Stomach (tissue), 4 donors: Measurements from ENCODE around the gene MCM3AP.

Experiments used
- CTCF ChIP-seq, 7 experiments: fragments of 450-650 bp in 4 of 7; fragments of 200-600 bp in 3 of 7; sonication (generic) in 3 of 7; IDR thresholded peaks; one replicate each; pipeline ENCODE4 v1.5.1; 2016 to 2019; ENCODE audit warnings: antibody characterized with exemption in 7 of 7, control low read depth in 2 of 7, mild to moderate bottlenecking in 1 of 7
- EP300 ChIP-seq: sonication (generic); formaldehyde crosslinking; IDR thresholded peaks from one replicate; pipeline ENCODE4 v1.6.1; 2017; ENCODE audit warnings: antibody characterized with exemption
- POLR2A ChIP-seq, 4 donors: fragments of 450-650 bp; IDR thresholded peaks; one replicate each; pipeline ENCODE4 v1.6.1; 2016; ENCODE audit warnings: antibody characterized with exemption in 4 of 4, control low read depth in 2 of 4, mild to moderate bottlenecking in 1 of 4, moderate library complexity in 1 of 4
- POLR2AphosphoS5 ChIP-seq, 3 donors: sonication (generic); formaldehyde crosslinking; IDR thresholded peaks; one replicate each; pipeline ENCODE4 v1.6.1; 2016; ENCODE audit warnings: antibody characterized with exemption in 3 of 3

GRCh38 chr21:46304437-46304836, 19.0 kb upstream of the MCM3AP start:
- TF ChIP-seq CTCF (IDR thresholded peaks at IDR 0.05) (no peak), POLR2A (IDR thresholded peaks at IDR 0.05) (no peak), POLR2AphosphoS5 (IDR thresholded peaks at IDR 0.05) (no peak), EP300 (no peak)
